ENCODE results near the gene POLR3E. TPM values are rescaled to one million over a fixed set of nuclear protein-coding genes. Genes with fewer than 3 reads are reported as not detected.
A peak's percentile ranks its signal among the peaks of the same experiment; 100 is the strongest.

The POLR3E gene
- total RNA-seq, 1 donor from 2014 or later, result 43.3 TPM

DNA sequence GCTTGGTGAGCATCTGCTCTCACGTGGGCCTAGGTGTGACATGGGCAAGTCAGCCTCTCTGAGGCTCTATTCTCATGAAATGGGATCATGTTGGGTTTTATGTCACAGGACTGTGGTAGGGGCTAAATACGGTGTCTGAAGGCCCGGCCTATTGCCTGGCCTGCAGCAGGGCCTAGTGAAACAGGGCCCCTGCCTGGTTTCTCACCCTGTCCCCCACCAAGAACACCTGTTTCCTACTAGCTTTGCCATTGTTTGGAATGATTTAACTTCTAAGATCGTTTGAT lies 29.1 kb downstream of the POLR3E start:
- DNase-seq (no peak), ATAC-seq (no peak)
- TF ChIP-seq, protein P1, sequence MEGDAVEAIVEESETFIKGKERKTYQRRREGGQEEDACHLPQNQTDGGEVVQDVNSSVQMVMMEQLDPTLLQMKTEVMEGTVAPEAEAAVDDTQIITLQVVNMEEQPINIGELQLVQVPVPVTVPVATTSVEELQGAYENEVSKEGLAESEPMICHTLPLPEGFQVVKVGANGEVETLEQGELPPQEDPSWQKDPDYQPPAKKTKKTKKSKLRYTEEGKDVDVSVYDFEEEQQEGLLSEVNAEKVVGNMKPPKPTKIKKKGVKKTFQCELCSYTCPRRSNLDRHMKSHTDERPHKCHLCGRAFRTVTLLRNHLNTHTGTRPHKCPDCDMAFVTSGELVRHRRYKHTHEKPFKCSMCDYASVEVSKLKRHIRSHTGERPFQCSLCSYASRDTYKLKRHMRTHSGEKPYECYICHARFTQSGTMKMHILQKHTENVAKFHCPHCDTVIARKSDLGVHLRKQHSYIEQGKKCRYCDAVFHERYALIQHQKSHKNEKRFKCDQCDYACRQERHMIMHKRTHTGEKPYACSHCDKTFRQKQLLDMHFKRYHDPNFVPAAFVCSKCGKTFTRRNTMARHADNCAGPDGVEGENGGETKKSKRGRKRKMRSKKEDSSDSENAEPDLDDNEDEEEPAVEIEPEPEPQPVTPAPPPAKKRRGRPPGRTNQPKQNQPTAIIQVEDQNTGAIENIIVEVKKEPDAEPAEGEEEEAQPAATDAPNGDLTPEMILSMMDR (IDR thresholded peaks at IDR 0.05), result no peak
- Histone ChIP-seq H3K27ac (no peak overlapping the region), H3K36me3 (peaks cover 73% of the 10 kb centered on the region), H3K4me1 (no peaks in the 10 kb centered on the region), H3K9me3 (no peaks in the 10 kb centered on the region), H3K4me3 (no peak overlapping the region), H3K27me3 (no peaks in the 10 kb centered on the region)
- intact Hi-C loops (cut with DNase I), result no loop called here

DNA sequence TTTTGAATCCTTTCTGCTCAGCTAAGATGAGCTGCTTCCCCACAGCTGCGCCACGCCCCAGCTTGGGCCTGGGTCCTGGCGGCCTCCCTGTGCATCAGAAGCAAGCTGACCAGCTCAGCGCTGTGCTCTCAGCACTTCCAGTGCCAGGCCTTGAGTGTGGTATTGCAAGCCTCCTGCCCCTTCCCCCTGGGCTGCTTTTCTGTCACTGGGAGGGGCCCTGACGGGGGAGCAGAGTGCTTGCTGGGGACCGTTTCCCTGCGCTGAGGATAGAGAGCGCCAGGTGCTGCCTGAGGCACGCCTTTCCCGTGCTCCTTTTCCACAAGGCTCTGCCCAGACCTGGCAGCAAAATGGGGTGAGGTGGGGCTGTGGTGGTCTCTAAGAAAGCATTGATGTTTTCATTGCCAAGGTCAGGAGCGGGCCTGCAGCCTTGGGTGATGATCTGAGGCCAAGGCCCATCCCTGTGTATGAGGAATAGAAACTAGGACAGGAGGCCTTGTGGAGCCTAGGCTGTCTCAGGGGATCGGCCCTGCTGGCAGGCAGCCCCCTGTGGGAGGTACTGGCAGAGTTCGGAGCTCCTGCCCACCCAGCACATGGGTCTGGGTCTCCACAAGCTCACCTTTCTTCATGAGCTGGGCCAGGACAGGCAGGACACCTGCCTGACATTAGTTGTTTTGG lies 29.7 kb downstream of the POLR3E start:
- H3K4me1 ChIP-seq, result no peaks in the 10 kb centered on the region
- peaks cover 73% of the 10 kb centered on the region for H3K36me3 ChIP-seq
- TF ChIP-seq, protein P1 (IDR thresholded peaks at IDR 0.05), result no peak
- ATAC-seq (no peak), DNase-seq (peak; percentile 41)
- H3K27me3 ChIP-seq, result no peaks in the 10 kb centered on the region
- intact Hi-C loops (cut with DNase I), result no loop called here
- H3K9me3 ChIP-seq, result no peaks in the 10 kb centered on the region
- H3K4me3 ChIP-seq, result no peak overlapping the region
- H3K27ac ChIP-seq, result no peak overlapping the region

DNA sequence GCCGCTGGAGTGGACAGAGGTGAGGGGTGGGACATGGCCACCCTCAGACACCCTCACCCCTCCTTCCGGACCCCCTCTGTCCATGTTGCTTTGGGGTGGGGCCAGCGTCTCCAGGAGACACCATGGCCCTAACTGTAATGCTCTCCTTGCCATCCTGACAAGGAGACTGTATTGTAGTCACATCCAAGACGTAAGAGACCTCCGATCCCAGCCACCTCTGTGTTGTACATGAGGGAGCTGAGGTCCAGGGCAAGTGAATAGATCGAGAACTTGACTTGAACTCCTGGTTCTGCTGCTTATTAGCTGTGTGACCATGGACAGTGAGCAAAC lies 30.2 kb downstream of the POLR3E start:
- Histone ChIP-seq H3K27ac (no peak overlapping the region), H3K4me1 (no peaks in the 10 kb centered on the region), H3K4me3 (no peak overlapping the region), H3K27me3 (no peaks in the 10 kb centered on the region), H3K9me3 (no peaks in the 10 kb centered on the region), H3K36me3 (peaks cover 74% of the 10 kb centered on the region)
- ATAC-seq (no peak), DNase-seq (peak; percentile 39)
- intact Hi-C loops (cut with DNase I), result no loop called here
- TF ChIP-seq, protein P1 (IDR thresholded peaks at IDR 0.05), result no peak

DNA sequence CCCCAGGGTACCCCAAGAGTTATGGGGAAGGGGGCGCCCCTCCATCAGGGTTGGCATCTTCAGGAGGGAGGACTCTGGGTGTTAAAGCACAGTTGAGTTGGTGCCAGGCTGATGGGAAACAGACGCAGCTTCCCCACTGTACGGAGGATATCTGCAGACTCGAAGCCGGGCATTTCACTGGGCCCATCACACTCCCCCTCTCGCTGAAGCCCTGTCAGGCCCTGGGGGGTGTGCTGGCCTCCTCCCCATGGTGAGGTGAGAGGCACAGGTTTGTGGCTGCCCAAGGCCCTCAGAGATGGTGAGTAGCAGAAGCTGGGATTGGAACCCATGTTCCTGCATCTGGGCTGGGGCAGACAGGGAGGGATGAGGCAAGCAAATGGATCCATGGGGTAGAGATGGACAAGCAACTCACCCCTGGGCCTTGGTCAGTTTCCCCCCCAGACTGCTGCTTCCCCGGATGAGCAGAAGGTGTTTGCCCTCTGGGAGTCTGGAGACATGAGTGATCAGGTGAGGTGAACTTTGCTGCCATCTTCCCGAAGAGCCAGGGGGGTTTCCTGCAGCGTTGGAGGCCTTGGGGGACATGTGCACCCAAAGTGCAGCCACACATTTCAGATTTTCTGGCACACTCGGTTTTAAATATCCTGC lies 31.0 kb downstream of the POLR3E start:
- H3K36me3 ChIP-seq, result peaks cover 79% of the 10 kb centered on the region
- no peaks in the 10 kb centered on the region for H3K9me3 ChIP-seq
- H3K27ac ChIP-seq, result no peak overlapping the region
- TF ChIP-seq, protein P1 (IDR thresholded peaks at IDR 0.05), result no peak
- intact Hi-C loops (cut with DNase I), result no loop called here
- H3K27me3 ChIP-seq, result no peaks in the 10 kb centered on the region
- H3K4me1 ChIP-seq, result no peaks in the 10 kb centered on the region
- DNase-seq, result peak; percentile 23
- ATAC-seq, result no peak
- no peak overlapping the region for H3K4me3 ChIP-seq

DNA sequence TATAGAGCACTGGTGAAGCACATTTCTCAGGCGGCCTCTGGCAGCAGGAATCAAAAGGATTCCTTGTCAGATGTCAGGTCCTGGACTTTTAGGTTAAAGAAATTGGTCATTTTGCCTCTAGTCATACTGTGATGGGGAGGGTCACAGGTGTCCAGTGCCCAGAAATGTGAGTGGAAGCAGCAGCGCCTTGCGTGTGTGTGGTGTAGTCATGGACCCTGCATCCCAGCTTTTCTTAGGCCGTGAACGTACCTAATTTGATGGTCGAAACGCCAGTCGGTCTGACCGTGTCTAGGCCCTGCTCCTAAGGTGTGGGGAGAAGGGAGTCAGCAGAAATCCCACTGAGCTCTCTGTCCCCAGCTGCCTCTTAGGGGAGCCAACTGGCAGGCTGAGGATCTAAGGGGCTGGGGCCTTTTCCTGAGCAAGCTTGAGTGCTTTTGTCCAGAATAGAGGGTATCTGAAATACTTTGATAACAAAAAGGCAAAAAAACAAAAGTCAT lies 32.0 kb downstream of the POLR3E start:
- no peak for DNase-seq
- Histone ChIP-seq H3K4me3 (no peak overlapping the region), H3K27me3 (no peaks in the 10 kb centered on the region), H3K36me3 (peaks cover 85% of the 10 kb centered on the region), H3K9me3 (no peaks in the 10 kb centered on the region), H3K27ac (no peak overlapping the region), H3K4me1 (no peaks in the 10 kb centered on the region)
- ATAC-seq, result no peak
- TF ChIP-seq, protein P1 (IDR thresholded peaks at IDR 0.05), result no peak
- intact Hi-C loops (cut with DNase I), result no loop called here
